GM23338 (cell line): ENCODE results near the gene ZCCHC2.

Source experiments
- CTCF ChIP-seq, 2 experiments: fragments of 200-600 bp in 1 of 2; sonication (generic) in 1 of 2; conservative IDR thresholded peaks; 2 replicates each; pipeline versions ENCODE4 v1.5.1 to v1.6.1; 2016 to 2017; ENCODE audit warnings: antibody characterized with exemption in 2 of 2, low read depth in 2 of 2, mild to moderate bottlenecking in 2 of 2, moderate library complexity in 1 of 2
- EZH2 ChIP-seq: fragments of 200-600 bp; sonication (generic); IDR thresholded peaks from one replicate; pipeline ENCODE4 v1.8.0; 2017; ENCODE audit warnings: antibody characterized with exemption, mild to moderate bottlenecking, low read depth; ENCODE audit not compliant: unreplicated experiment
- POLR2AphosphoS5 ChIP-seq: IDR thresholded peaks from 2 replicates; pipeline ENCODE4 v1.6.1; 2016; ENCODE audit warnings: antibody characterized with exemption, low read depth

GRCh38 chr18:62612289-62612645 lies 89.4 kb downstream of the ZCCHC2 start:
- TF ChIP-seq CTCF (conservative IDR thresholded peaks at IDR 0.05; ENCODE audit: low read depth in 2 of 2) (no peak), EZH2 (no peak), POLR2AphosphoS5 (no peak)
